KOPT-K1 (cell line): ENCODE data around the gene ARHGDIB.

Source experiments
- H3K27ac ChIP-seq: fragments of 200-600 bp; sonication (generic); 2 replicates; pipeline ENCODE4 v1.5.1; 2016; ENCODE audit warnings: antibody characterized with exemption, mild to moderate bottlenecking, low read depth, low read length; ENCODE audit not compliant: poor library complexity, severe bottlenecking
- H3K36me3 ChIP-seq: fragments of 200-600 bp; sonication (generic); 2 replicates; pipeline ENCODE4 v1.5.1; 2017; ENCODE audit warnings: antibody characterized with exemption, mild to moderate bottlenecking, low read length, moderate library complexity; ENCODE audit not compliant: insufficient read depth
- H3K9me3 ChIP-seq: fragments of 200-600 bp; sonication (generic); 2 replicates; pipeline ENCODE4 v1.5.1; 2017; ENCODE audit warnings: antibody characterized with exemption, low read length, mild to moderate bottlenecking; ENCODE audit not compliant: insufficient read depth, poor library complexity, severe bottlenecking

Gene ARHGDIB

GRCh38 chr12:14992673-14993072 lies 31.3 kb upstream of the ARHGDIB start:
- Histone ChIP-seq H3K27ac (no peak overlapping the region), H3K36me3 (no peaks in the 10 kb centered on the region), H3K9me3 (peaks cover 13% of the 10 kb centered on the region)

DNA sequence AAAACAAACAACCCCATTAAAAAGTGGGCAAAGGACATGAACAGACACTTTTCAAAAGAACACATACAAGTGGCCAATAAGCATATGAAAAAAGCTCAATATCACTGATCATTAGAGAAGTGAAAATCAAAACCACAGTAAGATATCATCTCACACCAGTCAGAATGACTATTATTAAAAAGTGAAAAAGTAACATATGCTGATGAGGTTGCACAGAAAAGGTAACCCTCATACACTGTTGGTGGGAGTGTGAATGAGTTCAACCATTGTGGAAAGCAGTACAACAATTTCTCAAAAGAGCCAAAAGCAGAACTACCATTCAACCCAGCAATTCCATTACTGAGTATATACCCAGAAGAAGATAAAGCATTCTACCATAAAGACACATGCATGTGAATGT lies 29.7 kb upstream of the ARHGDIB start:
- Histone ChIP-seq H3K36me3 (no peaks in the 10 kb centered on the region), H3K9me3 (peaks cover 13% of the 10 kb centered on the region), H3K27ac (no peak overlapping the region)

DNA sequence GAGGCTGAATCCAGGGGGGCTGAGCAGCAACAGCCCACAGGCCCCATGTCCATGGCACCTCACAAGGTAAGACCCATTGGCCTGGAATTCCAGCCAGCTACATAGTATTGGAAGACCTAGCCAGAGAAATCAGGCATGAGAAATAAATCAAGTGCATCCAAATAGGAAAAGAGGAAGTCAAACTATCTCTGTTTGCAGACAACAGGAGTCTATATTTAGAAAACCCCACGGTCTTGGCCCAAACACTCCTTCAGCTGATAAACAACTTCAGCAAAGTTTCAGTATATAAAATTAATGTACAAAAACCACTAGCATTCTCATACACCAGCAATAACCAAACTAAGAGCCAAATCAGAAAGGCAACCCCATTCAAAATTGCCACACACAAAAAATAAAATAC lies 28.4 kb upstream of the ARHGDIB start:
- Histone ChIP-seq H3K27ac (no peak overlapping the region), H3K36me3 (no peaks in the 10 kb centered on the region), H3K9me3 (peaks cover 13% of the 10 kb centered on the region)

DNA sequence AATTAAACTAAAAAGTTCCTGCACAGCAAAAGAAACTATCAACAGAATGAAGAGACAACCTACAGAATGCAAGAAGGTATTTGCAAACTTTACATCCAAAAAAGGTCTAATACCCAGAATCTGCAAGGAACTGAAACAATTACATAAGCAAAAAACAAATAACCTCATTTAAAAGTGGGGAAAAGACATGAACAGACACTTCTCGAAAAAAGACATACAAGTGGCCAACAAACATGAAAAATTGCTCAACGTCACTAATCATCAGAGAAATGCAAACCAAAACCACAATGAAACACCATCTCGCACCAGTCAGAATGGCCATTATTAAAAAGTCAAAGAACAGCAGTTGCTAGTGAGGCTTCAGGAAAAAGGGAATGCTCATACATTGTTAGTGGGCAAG lies 26.6 kb upstream of the ARHGDIB start:
- H3K36me3 ChIP-seq = no peaks in the 10 kb centered on the region
- no peak overlapping the region for H3K27ac ChIP-seq
- H3K9me3 ChIP-seq = peaks cover 13% of the 10 kb centered on the region

DNA sequence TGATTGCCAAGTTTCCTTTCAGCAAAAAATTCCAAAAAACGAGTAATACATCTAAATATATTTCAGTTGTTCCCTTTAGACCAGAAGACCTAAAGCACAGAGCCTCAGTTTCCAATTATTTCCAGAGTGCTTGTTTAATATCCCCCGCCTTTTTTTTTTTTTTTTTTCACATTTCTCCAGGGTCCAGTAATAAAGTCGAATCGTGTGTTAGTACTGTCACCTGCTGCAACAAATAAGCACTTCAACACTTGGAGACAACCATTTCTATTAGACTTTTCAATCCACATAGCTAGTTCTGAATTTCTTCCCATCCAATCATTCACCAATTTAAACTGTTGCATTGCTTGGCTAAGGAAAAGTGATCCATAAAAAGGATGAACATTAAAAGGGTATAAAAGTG lies 25.0 kb upstream of the ARHGDIB start:
- H3K27ac ChIP-seq = no peak overlapping the region
- no peaks in the 10 kb centered on the region for H3K36me3 ChIP-seq
- H3K9me3 ChIP-seq = peaks cover 11% of the 10 kb centered on the region

DNA sequence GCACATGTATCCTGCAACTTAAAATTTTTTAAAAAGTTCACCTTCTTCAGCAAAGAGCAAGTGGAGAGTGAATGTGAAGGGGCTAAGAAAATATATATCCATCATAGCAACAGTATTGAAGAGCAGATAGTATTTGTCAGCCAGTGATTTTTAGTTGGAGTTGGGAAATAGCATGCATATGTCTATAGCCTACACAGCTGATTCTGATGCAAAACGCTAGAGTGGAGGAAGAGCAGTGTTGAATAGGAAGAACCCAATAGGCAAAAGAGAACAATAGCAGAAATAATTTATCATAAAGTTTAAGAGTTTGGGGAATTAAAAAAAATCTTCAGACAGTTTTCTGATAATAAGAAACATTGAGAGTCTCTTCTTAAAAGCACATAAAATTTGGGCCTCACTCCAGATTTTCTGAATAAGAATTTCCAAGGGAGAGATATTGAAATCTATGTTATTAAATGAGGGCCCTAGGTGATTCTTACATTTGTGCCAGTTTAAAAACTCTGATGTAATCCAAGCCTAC lies 23.4 kb upstream of the ARHGDIB start:
- Histone ChIP-seq H3K27ac (no peak overlapping the region), H3K9me3 (no peaks in the 10 kb centered on the region), H3K36me3 (no peaks in the 10 kb centered on the region)

DNA sequence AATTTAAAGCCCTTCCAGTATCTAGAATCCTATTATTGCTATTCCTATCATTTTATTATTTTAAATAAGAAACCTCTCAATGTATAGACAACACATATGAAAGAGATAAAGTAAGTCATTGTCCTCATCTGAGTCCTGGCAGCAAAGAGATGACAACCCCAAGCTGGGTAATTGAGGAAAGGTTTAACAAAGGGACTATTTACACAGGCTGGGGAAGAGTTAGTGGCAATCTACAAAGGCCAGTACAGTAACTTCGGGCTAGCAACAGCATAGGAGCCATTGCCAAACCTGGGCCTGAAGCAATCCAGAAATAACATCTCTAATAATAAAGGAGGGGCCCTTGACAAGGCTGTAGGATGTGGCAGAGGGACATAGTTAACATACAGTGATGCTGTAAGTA lies 22.6 kb upstream of the ARHGDIB start:
- Histone ChIP-seq H3K9me3 (no peaks in the 10 kb centered on the region), H3K27ac (no peak overlapping the region), H3K36me3 (no peaks in the 10 kb centered on the region)

- Histone ChIP-seq H3K36me3 (no peaks in the 10 kb centered on the region), H3K27ac (peak overlapping the region; percentile 41), H3K9me3 (no peaks in the 10 kb centered on the region)
These were observed 21.6 kb upstream of the ARHGDIB start for GRCh38 chr12:14982991-14983390.

GRCh38 chr12:14982562-14982961 lies 21.2 kb upstream of the ARHGDIB start:
- H3K36me3 ChIP-seq = no peaks in the 10 kb centered on the region
- peak overlapping the region; percentile 41 for H3K27ac ChIP-seq
- no peaks in the 10 kb centered on the region for H3K9me3 ChIP-seq

- no peaks in the 10 kb centered on the region for H3K36me3 ChIP-seq
- no peak overlapping the region for H3K27ac ChIP-seq
- no peaks in the 10 kb centered on the region for H3K9me3 ChIP-seq
These were observed 19.6 kb upstream of the ARHGDIB start for GRCh38 chr12:14981049-14981448.

- Histone ChIP-seq H3K9me3 (no peaks in the 10 kb centered on the region), H3K27ac (peak overlapping the region; percentile 0), H3K36me3 (no peaks in the 10 kb centered on the region)
These were observed 18.1 kb upstream of the ARHGDIB start for GRCh38 chr12:14979468-14979867.

DNA sequence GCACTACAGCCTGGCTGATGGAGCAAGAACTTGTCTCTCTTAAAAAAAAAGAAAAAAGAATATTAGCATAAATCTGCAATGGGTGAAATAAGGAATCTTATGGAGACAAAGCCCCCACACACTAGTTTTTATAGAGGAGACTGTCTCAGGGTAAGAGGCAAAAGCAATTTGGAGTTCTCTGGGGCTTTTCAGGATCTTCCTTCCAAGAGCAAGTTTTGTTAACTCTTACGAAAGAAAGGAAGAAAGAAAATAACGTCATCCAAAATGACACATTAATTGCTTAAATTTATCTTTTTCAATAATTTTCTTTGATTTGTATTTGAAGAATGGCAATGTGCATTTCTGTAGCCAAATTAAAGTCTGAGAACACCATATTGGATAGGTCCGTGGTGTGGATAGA lies 15.3 kb upstream of the ARHGDIB start:
- Histone ChIP-seq H3K27ac (no peak overlapping the region), H3K9me3 (no peaks in the 10 kb centered on the region), H3K36me3 (no peaks in the 10 kb centered on the region)

DNA sequence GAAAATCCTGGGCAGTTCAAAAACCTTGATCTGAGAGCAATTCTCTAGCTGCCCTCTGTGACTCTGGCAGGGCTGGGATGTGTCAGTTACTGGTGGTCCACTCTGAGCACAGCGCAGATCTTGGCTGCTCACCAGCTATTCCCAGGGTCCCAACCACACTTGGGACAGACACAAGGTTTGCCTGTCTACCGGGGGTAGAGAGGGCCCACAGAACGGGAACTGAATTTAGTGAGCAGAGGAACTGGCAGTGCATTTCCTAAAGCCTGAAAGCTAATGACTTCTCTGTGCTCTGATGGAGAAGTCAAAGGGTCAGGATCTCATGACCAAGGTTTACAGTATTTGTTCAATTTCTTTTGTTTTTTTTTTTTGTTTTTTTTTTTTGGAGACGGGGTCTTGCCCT lies 14.1 kb upstream of the ARHGDIB start:
- no peaks in the 10 kb centered on the region for H3K9me3 ChIP-seq
- no peaks in the 10 kb centered on the region for H3K36me3 ChIP-seq
- no peak overlapping the region for H3K27ac ChIP-seq

DNA sequence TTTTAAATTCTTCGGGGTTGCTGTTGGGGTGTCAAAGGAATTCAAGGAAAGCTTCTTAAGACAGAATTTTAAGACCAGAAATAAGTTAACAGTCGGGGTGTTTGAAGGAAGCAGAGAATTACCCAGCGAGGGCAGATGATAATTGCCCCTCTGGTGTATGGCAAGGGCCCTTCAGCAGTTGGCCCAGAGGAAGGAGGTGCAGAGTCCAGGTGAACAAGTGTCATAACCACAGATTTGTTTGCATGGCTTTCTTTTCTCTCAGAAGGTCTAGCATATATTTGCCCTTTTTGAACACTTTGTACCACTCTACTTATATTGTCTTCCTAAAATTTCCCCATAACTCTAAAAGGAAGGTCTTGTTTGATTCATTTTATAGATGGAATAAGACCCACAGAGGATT lies 13.2 kb upstream of the ARHGDIB start:
- Histone ChIP-seq H3K36me3 (no peaks in the 10 kb centered on the region), H3K9me3 (no peaks in the 10 kb centered on the region), H3K27ac (no peak overlapping the region)

DNA sequence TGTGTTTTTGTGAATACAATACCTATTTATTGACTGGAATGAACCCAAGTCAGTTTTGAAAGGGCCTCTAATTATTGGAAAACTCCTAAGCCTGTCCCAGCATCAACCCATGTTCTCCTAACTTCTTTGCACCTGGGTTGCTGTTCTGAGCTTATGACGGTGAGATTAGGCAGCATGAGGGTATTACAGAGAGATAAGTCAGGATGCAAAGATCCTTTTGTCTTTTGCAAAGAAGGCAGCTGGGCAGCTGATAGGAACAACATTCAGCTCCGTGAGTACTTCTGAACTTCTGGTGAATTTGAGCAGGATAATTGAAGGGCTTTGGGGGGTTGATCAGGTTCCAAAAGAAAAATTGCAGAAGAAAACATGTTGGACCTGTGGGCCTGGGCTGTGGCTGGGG lies 11.4 kb upstream of the ARHGDIB start, which contains the start of gene PDE6H:
Gene PDE6H, plus strand, starts transcription at position 227 of the 400 bp plus-strand sequence. CDS start 4,971 bp downstream, outside the sequence.
- no peak within 1 kb of the TSS for H3K27ac ChIP-seq
- H3K36me3 ChIP-seq = no peaks in the 10 kb centered on the region
- H3K9me3 ChIP-seq = no peaks in the 10 kb centered on the region

GRCh38 chr12:14970473-14970872 lies 9.1 kb upstream of the ARHGDIB start:
- Histone ChIP-seq H3K36me3 (no peaks in the 10 kb centered on the region), H3K27ac (no peak overlapping the region), H3K9me3 (no peaks in the 10 kb centered on the region)
